ENCODE results near the gene FMNL2. TPM values are rescaled to one million over a fixed set of nuclear protein-coding genes. Genes with fewer than 3 reads are reported as not detected.

The FMNL2 gene
- total RNA-seq, 4 donors from 2014 or later: 6.7 to 17.2 (median 11.5) TPM

- H3K4me1 ChIP-seq: peaks cover 27 to 30% of the 10 kb centered on the region in 2 donors
These were observed 265.7 kb downstream of the FMNL2 start for GRCh38 chr2:152600697-152601096.

GRCh38 chr2:152602750-152603149 is 267.8 kb downstream of the FMNL2 start:
- in situ Hi-C loops (cut with MboI; ENCODE audit: low sequenced_read_pairs in 4 of 4): no loop called here
- no peaks in the 10 kb centered on the region for H3K9me3 ChIP-seq
- intact Hi-C loops (cut with DNase I; ENCODE audit: low total_unique reads): no loop called here
- H3K36me3 ChIP-seq: no peaks in the 10 kb centered on the region
- no peak overlapping the region for H3K4me3 ChIP-seq
- TF ChIP-seq CTCF (IDR thresholded peaks at IDR 0.05 in 4 of 5, conservative IDR thresholded peaks at IDR 0.05 in 1 of 5) (no peak), POLR2A (IDR thresholded peaks at IDR 0.05) (no peak)
- ATAC-seq (no peak), DNase-seq (no peak)
- peak overlapping the region in 1 of 4 donors; percentile 27 for H3K27ac ChIP-seq
- no peaks in the 10 kb centered on the region for H3K27me3 ChIP-seq
- peaks cover 30 to 33% of the 10 kb centered on the region in 2 donors for H3K4me1 ChIP-seq

More at GRCh38 chr2:152600697-152601096, 265.7 kb downstream of the FMNL2 start:
- no peaks in the 10 kb centered on the region for H3K27me3 ChIP-seq
- ATAC-seq: peak; percentile 53 to 79
- no peaks in the 10 kb centered on the region for H3K36me3 ChIP-seq
- no peak overlapping the region for H3K4me3 ChIP-seq
- TF ChIP-seq CTCF (IDR thresholded peaks at IDR 0.05 in 4 of 5, conservative IDR thresholded peaks at IDR 0.05 in 1 of 5): no peak
- no peak for TF ChIP-seq POLR2A (IDR thresholded peaks at IDR 0.05)
- in situ Hi-C loops (cut with MboI; ENCODE audit: low sequenced_read_pairs in 4 of 4): no loop called here
- peak in 1 of 2 donors; percentile 31 for DNase-seq
- no peaks in the 10 kb centered on the region for H3K9me3 ChIP-seq
- intact Hi-C loops (cut with DNase I; ENCODE audit: low total_unique reads): no loop called here
- H3K27ac ChIP-seq: peak overlapping the region; percentile 71 to 97 (median 84)

GRCh38 chr2:152603166-152603565 is 268.2 kb downstream of the FMNL2 start:
- Histone ChIP-seq H3K9me3 (no peaks in the 10 kb centered on the region), H3K36me3 (no peaks in the 10 kb centered on the region), H3K4me1 (peaks cover 34 to 37% of the 10 kb centered on the region in 2 donors), H3K27me3 (no peaks in the 10 kb centered on the region), H3K4me3 (no peak overlapping the region), H3K27ac (peak overlapping the region in 1 of 4 donors; percentile 27)
- TF ChIP-seq POLR2A (IDR thresholded peaks at IDR 0.05) (no peak), CTCF (IDR thresholded peaks at IDR 0.05 in 4 of 5, conservative IDR thresholded peaks at IDR 0.05 in 1 of 5) (no peak)
- in situ Hi-C loops (cut with MboI; ENCODE audit: low sequenced_read_pairs in 4 of 4) (no loop called here), intact Hi-C loops (cut with DNase I; ENCODE audit: low total_unique reads) (no loop called here)
- ATAC-seq (no peak), DNase-seq (no peak)

- in situ Hi-C loops (cut with MboI; ENCODE audit: low sequenced_read_pairs in 4 of 4) (no loop called here), intact Hi-C loops (cut with DNase I; ENCODE audit: low total_unique reads) (no loop called here)
- DNase-seq (no peak), ATAC-seq (no peak)
- Histone ChIP-seq H3K36me3 (no peaks in the 10 kb centered on the region), H3K9me3 (no peaks in the 10 kb centered on the region), H3K4me3 (no peak overlapping the region), H3K4me1 (peaks cover 36 to 43% of the 10 kb centered on the region in 2 donors), H3K27ac (peak overlapping the region in 2 of 4 donors; percentile 31), H3K27me3 (no peaks in the 10 kb centered on the region)
- TF ChIP-seq POLR2A (IDR thresholded peaks at IDR 0.05) (no peak), CTCF (IDR thresholded peaks at IDR 0.05 in 4 of 5, conservative IDR thresholded peaks at IDR 0.05 in 1 of 5) (no peak)
These were observed 271.1 kb downstream of the FMNL2 start for GRCh38 chr2:152606081-152606480.

- ATAC-seq (no peak), DNase-seq (no peak)
- intact Hi-C loops (cut with DNase I; ENCODE audit: low total_unique reads) (no loop called here), in situ Hi-C loops (cut with MboI; ENCODE audit: low sequenced_read_pairs in 4 of 4) (no loop called here)
- Histone ChIP-seq H3K27me3 (no peaks in the 10 kb centered on the region), H3K36me3 (no peaks in the 10 kb centered on the region), H3K4me1 (peaks cover 43 to 48% of the 10 kb centered on the region in 2 donors), H3K9me3 (no peaks in the 10 kb centered on the region), H3K4me3 (no peak overlapping the region), H3K27ac (peak overlapping the region in 2 of 4 donors; percentile 21 to 31)
- TF ChIP-seq POLR2A (IDR thresholded peaks at IDR 0.05) (no peak), CTCF (IDR thresholded peaks at IDR 0.05 in 4 of 5, conservative IDR thresholded peaks at IDR 0.05 in 1 of 5) (no peak)
These were observed 272.0 kb downstream of the FMNL2 start for GRCh38 chr2:152606941-152607340.

Measured in gastrocnemius medialis (tissue), 4 donors.